Activated naive CD4-positive, alpha-beta T cell treated with anti-CD3 and anti-CD28 coated beads, Interleukin-2, amount 50 U/mL, for 72 hours (primary cell): ENCODE results near the gene ADAMTSL1. TPM values are rescaled to one million over a fixed set of nuclear protein-coding genes. Genes with fewer than 3 reads are reported as not detected.

Source experiments
- ATAC-seq, 2 donors: fragments of 150-1000 bp; cut with Tn5 transposase; 2 replicates each; pipeline ENCODE4 v1.10.0; 2021; ENCODE audit warnings: mild to moderate bottlenecking in 2 of 2, moderate library complexity in 2 of 2
- DNase-seq, 2 donors: peaks; one replicate each; pipeline ENCODE4 v3.0.0; 2021 to 2022; ENCODE audit warnings: low spot score in 2 of 2
- H3K27ac Mint-ChIP-seq, 2 donors: one replicate each; pipeline ENCODE4 v1.8.0; 2022; ENCODE audit warnings: mild to moderate bottlenecking in 2 of 2, mixed read lengths in 2 of 2
- H3K36me3 Mint-ChIP-seq, 2 donors: one replicate each; pipeline ENCODE4 v1.8.0; 2022; ENCODE audit warnings: mixed read lengths in 2 of 2
- H3K9me3 Mint-ChIP-seq, 2 donors: one replicate each; pipeline ENCODE4 v1.8.0; 2022; ENCODE audit warnings: mixed read lengths in 2 of 2
- total RNA-seq, 2 donors: library from RNA; stranded (reverse); gene quantifications; one replicate each; pipeline ENCODE4 v1.2.3, GENCODE V29; 2022

The ADAMTSL1 gene
- total RNA-seq, 2 donors from 2014 or later, result not detected

DNA sequence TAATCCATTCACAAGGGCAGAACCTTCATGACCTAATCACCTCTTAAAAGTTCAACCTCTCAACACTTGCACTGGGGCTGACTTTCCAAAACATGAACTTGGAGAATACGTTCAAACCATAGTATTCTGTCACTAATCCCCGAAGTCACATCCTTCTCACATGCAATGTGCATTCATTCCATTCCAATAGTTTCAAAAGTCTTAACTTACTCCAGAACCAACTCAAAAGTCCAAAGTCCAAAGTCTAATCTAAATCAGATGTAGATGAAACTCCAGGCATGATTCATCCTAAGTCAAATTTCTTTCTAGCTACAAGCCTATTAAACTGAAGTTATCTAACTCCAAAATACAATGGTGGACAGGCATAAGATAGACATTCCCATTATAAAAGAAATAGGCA is 21.7 kb upstream of the ADAMTSL1 start:
- no peak for ATAC-seq
- Mint-ChIP-seq H3K9me3 (no peaks in the 10 kb centered on the region), H3K36me3 (no peaks in the 10 kb centered on the region), H3K27ac (no peak overlapping the region)
- DNase-seq, result no peak

GRCh38 chr9:18456624-18457237 is 17.2 kb upstream of the ADAMTSL1 start:
- no peak for ATAC-seq
- H3K27ac Mint-ChIP-seq, result no peak overlapping the region
- no peaks in the 10 kb centered on the region for H3K36me3 Mint-ChIP-seq

GRCh38 chr9:18457510-18457909 is 16.4 kb upstream of the ADAMTSL1 start:
- no peak for DNase-seq
- no peak for ATAC-seq
- no peak overlapping the region for H3K27ac Mint-ChIP-seq
- no peaks in the 10 kb centered on the region for H3K36me3 Mint-ChIP-seq
- no peaks in the 10 kb centered on the region for H3K9me3 Mint-ChIP-seq

More at GRCh38 chr9:18456624-18457237, 17.2 kb upstream of the ADAMTSL1 start:
- no peaks in the 10 kb centered on the region for H3K9me3 Mint-ChIP-seq
- DNase-seq, result no peak

GRCh38 chr9:18459962-18460584 is 13.9 kb upstream of the ADAMTSL1 start:
- DNase-seq (no peak), ATAC-seq (no peak)
- Mint-ChIP-seq H3K36me3 (no peaks in the 10 kb centered on the region), H3K27ac (no peak overlapping the region), H3K9me3 (no peaks in the 10 kb centered on the region)

DNA sequence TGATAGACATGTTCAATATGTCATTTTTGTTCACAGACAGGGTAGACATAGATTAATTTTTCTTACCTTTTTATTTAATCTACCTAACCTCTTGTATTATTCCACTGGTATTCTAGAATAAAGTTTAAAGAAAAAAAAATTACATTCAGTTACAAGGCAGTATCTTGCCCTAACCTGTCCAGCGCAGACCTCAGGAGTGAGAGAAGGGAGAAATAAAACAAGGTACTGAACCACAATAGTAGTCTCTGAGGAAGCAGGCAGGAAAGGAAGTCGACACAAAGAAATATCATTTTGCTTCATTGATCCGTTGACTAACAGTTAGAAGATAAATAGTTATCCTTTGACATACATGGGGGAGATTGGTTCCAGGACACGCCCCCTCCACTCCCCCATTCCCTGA is 12.5 kb upstream of the ADAMTSL1 start:
- H3K36me3 Mint-ChIP-seq, result no peaks in the 10 kb centered on the region
- DNase-seq (no peak), ATAC-seq (no peak)
- H3K9me3 Mint-ChIP-seq, result no peaks in the 10 kb centered on the region
- no peak overlapping the region for H3K27ac Mint-ChIP-seq

- Mint-ChIP-seq H3K27ac (no peak overlapping the region), H3K9me3 (no peaks in the 10 kb centered on the region), H3K36me3 (no peaks in the 10 kb centered on the region)
- no peak for ATAC-seq
- no peak for DNase-seq
These were observed 10.0 kb upstream of the ADAMTSL1 start for GRCh38 chr9:18463991-18464390.

DNA sequence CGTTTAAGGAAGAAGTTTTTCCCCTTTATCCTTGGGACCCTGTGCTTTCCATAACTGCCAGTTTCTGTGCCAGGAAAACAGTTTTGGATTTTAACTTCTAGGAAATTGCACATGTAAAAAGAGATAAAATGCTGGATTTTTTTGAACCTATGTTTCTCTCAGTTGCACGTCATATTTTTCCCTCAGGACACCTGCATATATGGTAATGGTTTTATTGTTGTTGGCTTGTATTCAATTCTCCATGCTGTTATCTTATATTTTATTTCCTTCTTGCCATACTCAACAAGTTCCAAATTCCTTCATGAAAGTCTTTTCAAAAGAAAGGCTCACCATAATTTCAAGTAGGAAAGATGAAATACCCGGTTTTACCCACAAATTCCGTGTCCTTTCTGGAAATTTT is 7.9 kb upstream of the ADAMTSL1 start:
- no peaks in the 10 kb centered on the region for H3K36me3 Mint-ChIP-seq
- no peak overlapping the region for H3K27ac Mint-ChIP-seq
- DNase-seq, result no peak

GRCh38 chr9:18467696-18468095 is 6.3 kb upstream of the ADAMTSL1 start:
- DNase-seq, result no peak
- no peaks in the 10 kb centered on the region for H3K36me3 Mint-ChIP-seq
- H3K9me3 Mint-ChIP-seq, result peaks cover 4 to 6% of the 10 kb centered on the region in 2 donors
- no peak overlapping the region for H3K27ac Mint-ChIP-seq
- no peak for ATAC-seq

More for the DNA sequence above, 7.9 kb upstream of the ADAMTSL1 start:
- no peak for ATAC-seq
- H3K9me3 Mint-ChIP-seq, result peaks cover 4 to 6% of the 10 kb centered on the region in 2 donors

DNA sequence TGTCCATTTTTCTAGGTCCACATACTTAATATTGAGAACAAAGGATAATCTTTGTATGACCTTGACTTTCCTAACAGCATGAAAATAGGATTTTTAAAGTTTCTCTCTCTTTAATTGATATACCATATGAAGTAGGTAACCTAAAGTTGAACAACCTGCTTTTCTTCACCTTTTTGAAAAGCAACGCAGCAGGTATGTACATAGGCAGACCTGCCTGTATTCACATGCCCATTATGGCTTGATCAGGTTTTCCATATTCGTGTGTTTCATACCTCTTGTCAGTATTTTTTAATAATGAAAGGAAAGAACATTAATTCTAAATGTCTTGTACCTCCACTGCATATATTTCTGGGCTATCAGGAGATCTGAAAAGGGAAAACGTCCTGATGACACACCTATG is 1.5 kb upstream of the ADAMTSL1 start:
- Mint-ChIP-seq H3K9me3 (peaks cover 4 to 6% of the 10 kb centered on the region in 2 donors), H3K27ac (no peak overlapping the region)

GRCh38 chr9:18472841-18473251 is 1.1 kb upstream of the ADAMTSL1 start:
- DNase-seq (no peak), ATAC-seq (no peak)
- Mint-ChIP-seq H3K9me3 (peaks cover 4 to 6% of the 10 kb centered on the region in 2 donors), H3K27ac (no peak overlapping the region), H3K36me3 (no peaks in the 10 kb centered on the region)

More for the DNA sequence above, 1.5 kb upstream of the ADAMTSL1 start:
- DNase-seq (no peak), ATAC-seq (no peak)
- no peaks in the 10 kb centered on the region for H3K36me3 Mint-ChIP-seq

DNA sequence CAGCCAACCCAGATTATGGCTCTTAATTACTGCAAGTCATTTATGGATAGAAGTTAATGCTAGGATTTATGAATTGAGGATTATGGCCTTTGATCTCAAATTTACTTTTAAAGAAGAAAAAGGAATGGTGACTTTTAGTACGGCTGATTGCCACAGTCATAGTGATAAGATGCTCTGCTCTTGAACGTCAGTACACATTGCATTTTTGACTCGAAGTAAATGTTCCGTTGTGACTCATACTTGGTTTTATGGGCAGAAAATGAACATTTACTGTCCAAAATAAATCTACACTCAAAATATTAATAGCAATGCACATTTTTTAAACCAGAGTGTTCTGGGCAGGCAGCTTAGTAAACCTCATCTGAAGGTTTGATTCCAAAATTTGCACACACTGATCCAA is 830 bp downstream of the ADAMTSL1 start:
- Mint-ChIP-seq H3K27ac (no peak overlapping the region), H3K9me3 (peaks cover 1 to 3% of the 10 kb centered on the region in 2 donors), H3K36me3 (no peaks in the 10 kb centered on the region)
- ATAC-seq, result no peak
- DNase-seq, result no peak

- Mint-ChIP-seq H3K36me3 (no peaks in the 10 kb centered on the region), H3K27ac (no peak overlapping the region), H3K9me3 (peaks cover 0 to 4% of the 10 kb centered on the region in 2 donors)
- ATAC-seq (no peak), DNase-seq (no peak)
These were observed 3.2 kb downstream of the ADAMTSL1 start for GRCh38 chr9:18477121-18477660.

DNA sequence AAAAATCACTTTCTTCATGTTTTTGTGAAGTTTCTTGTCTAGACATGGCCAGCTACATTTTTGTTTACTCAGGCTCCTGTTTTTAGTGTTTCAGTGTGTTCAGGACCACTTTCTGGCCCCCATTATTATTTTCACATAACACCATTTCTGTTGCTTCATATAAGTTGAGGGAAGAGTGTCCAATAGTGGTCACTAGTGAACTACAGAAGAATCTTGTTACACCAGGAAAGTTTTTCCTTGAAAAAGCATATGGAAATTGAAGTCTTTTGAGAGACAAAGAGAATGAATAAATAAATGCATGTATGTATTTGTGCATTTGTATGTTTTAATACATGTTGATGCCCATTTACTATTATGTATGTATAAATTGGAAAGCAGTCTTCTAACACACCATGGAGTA is 3.8 kb downstream of the ADAMTSL1 start:
- ATAC-seq (no peak), DNase-seq (no peak)
- Mint-ChIP-seq H3K27ac (no peak overlapping the region), H3K9me3 (peaks cover 0 to 4% of the 10 kb centered on the region in 2 donors), H3K36me3 (no peaks in the 10 kb centered on the region)

- Mint-ChIP-seq H3K9me3 (peaks cover 0 to 4% of the 10 kb centered on the region in 2 donors), H3K36me3 (no peaks in the 10 kb centered on the region), H3K27ac (no peak overlapping the region)
- ATAC-seq, result no peak
- no peak for DNase-seq
These were observed 4.8 kb downstream of the ADAMTSL1 start for GRCh38 chr9:18478501-18479361.

GRCh38 chr9:18479405-18479804 is 5.5 kb downstream of the ADAMTSL1 start:
- H3K27ac Mint-ChIP-seq, result no peak overlapping the region
- H3K9me3 Mint-ChIP-seq, result peaks cover 0 to 4% of the 10 kb centered on the region in 2 donors
- DNase-seq, result no peak
- no peak for ATAC-seq
- no peaks in the 10 kb centered on the region for H3K36me3 Mint-ChIP-seq

DNA sequence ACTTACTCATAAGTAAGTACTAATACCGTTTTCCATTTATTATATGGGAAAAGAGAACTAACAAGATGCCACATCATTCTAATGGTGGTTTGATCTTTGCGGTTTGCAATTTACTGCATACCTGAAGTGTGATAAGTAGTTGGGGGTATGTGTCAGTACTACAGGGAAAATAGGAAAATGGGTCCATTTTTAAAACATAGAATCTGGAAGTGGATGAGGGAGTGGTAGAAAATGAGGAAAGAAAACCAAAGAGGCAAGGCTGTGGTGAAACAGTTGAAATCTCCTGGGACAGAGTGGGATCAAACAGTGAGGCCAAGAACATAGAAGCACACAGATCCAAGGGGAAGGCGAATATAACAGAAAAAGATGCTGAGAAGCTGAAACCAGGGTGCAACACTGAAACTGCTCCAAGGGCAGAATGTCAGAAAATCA is 6.7 kb downstream of the ADAMTSL1 start:
- no peak for DNase-seq
- no peak for ATAC-seq
- Mint-ChIP-seq H3K36me3 (no peaks in the 10 kb centered on the region), H3K9me3 (peaks cover 0 to 4% of the 10 kb centered on the region in 2 donors), H3K27ac (no peak overlapping the region)

DNA sequence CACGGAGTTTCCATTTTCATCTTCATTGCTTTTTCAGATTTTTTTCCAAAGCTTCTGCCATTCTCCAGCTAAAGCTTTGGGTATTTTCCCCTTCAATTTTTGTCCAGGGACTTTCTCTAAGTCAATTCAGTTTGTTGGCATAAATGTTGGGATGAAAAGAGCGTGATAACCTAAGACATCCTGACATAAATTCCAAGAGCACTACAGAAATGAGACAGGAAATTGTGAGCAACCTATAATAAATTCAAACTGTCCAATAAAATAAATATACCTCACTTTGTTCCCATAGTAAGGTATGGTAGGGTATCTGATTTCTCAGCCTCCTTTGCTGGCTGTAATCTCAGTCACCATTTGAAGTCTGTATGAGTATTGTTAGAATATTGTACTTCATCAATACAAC is 8.4 kb downstream of the ADAMTSL1 start:
- DNase-seq (no peak), ATAC-seq (no peak)
- H3K27ac Mint-ChIP-seq, result no peak overlapping the region
- H3K36me3 Mint-ChIP-seq, result no peaks in the 10 kb centered on the region
- H3K9me3 Mint-ChIP-seq, result peaks cover 0 to 4% of the 10 kb centered on the region in 2 donors
